Keratinocyte (primary cell): Measurements from ENCODE around the gene APMAP. TPM values are rescaled to one million over a fixed set of nuclear protein-coding genes. Genes with fewer than 3 reads are reported as not detected.

Experiments used
- DNase-seq: peaks from one replicate; pipeline ENCODE4 v3.0.0-alpha.2; 2011; ENCODE audit warnings: low read depth, missing footprints, low spot score
- FAIRE-seq: peaks from 2 replicates; lab custom pipeline; 2011; peaks lifted over from hg19 to GRCh38; lab: Jason Lieb, UNC
- H2AFZ ChIP-seq: 2 replicates; pipeline ENCODE4 v1.6.0; 2012; ENCODE audit warnings: low read length, control low read depth, inconsistent platforms; ENCODE audit not compliant: control insufficient read depth
- H3K27ac ChIP-seq: 2 replicates; pipeline ENCODE4 v1.5.1; 2011; ENCODE audit warnings: low read length; ENCODE audit not compliant: control insufficient read depth, insufficient read depth
- H3K27me3 ChIP-seq: 3 replicates; pipeline ENCODE4 v1.6.0; 2011; ENCODE audit warnings: low read length; ENCODE audit not compliant: control insufficient read depth, insufficient read depth; ENCODE audit errors: extremely low read depth
- H3K36me3 ChIP-seq, 2 experiments: 2 replicates in 1 of 2; 3 replicates in 1 of 2; pipeline ENCODE4 v1.5.1; 2011; ENCODE audit warnings: low read length in 2 of 2, mild to moderate bottlenecking in 1 of 2; ENCODE audit not compliant: control insufficient read depth in 2 of 2, insufficient read depth in 2 of 2; ENCODE audit errors: extremely low read depth in 1 of 2
- H3K4me1 ChIP-seq: 3 replicates; pipeline ENCODE4 v1.5.1; 2011; ENCODE audit warnings: low read length; ENCODE audit not compliant: control insufficient read depth, insufficient read depth; ENCODE audit errors: extremely low read depth
- H3K4me2 ChIP-seq: 3 replicates; pipeline ENCODE4 v1.6.0; 2011; ENCODE audit warnings: low read depth, low read length; ENCODE audit not compliant: control insufficient read depth, insufficient read depth; ENCODE audit errors: extremely low read depth
- H3K4me3 ChIP-seq, 3 experiments: fragments of 200-600 bp in 1 of 3; sonication (generic) in 1 of 3; 2 replicates in 2 of 3; 3 replicates in 1 of 3; pipeline ENCODE4 v1.5.1; 2011 to 2016; ENCODE audit warnings: low read length in 3 of 3, mild to moderate bottlenecking in 3 of 3, control low read depth in 2 of 3, inconsistent platforms in 1 of 3, low read depth in 1 of 3, mixed read lengths in 1 of 3, mixed run types in 1 of 3, moderate library complexity in 1 of 3; ENCODE audit not compliant: control insufficient read depth in 2 of 3, insufficient read depth in 2 of 3; ENCODE audit errors: extremely low read depth in 1 of 3
- H3K79me2 ChIP-seq: 2 replicates; pipeline ENCODE4 v1.6.0; 2012; ENCODE audit warnings: low read length; ENCODE audit not compliant: control insufficient read depth, insufficient read depth
- H3K9ac ChIP-seq: 3 replicates; pipeline ENCODE4 v1.6.0; 2011; ENCODE audit warnings: low read length; ENCODE audit not compliant: control insufficient read depth, insufficient read depth; ENCODE audit errors: extremely low read depth
- H3K9me1 ChIP-seq: 3 replicates; pipeline ENCODE4 v1.6.0; 2011; ENCODE audit warnings: low read length; ENCODE audit not compliant: control insufficient read depth, insufficient read depth; ENCODE audit errors: extremely low read depth
- H3K9me3 ChIP-seq: 2 replicates; pipeline ENCODE4 v1.5.1; 2012; ENCODE audit warnings: low read depth, low read length; ENCODE audit not compliant: control insufficient read depth
- H4K20me1 ChIP-seq: 3 replicates; pipeline ENCODE4 v1.6.0; 2011; ENCODE audit warnings: low read length; ENCODE audit not compliant: control insufficient read depth, insufficient read depth; ENCODE audit errors: extremely low read depth
- EZH2 ChIP-seq: IDR thresholded peaks from one replicate; pipeline ENCODE4 v1.6.1; 2012; ENCODE audit warnings: inconsistent platforms, mild to moderate bottlenecking, low read length, moderate library complexity
- dilution Hi-C: fragments of 300-500 bp; cut with MboI; formaldehyde crosslinking; loops from one replicate; pipeline ENCODE4 v1.7.0; 2020; ENCODE audit warnings: low sequenced_read_pairs; ENCODE audit not compliant: extremely low pct_ligation_motif_present
- polyA plus RNA-seq, 5 experiments: library from polyadenylated mRNA; depleted of rRNA in 3 of 5; stranded (reverse) in 3 of 5; stranded (forward) in 1 of 5; unstranded in 1 of 5; fragments of >200 nt; gene quantifications; 1 replicate in 1 of 5; 2 replicates in 3 of 5; 3 replicates in 1 of 5; pipeline versions ENCODE4 v1.2.1 to v1.2.3, GENCODE V29; 2011 to 2012; ENCODE audit warnings: missing spikeins in 2 of 5, low read depth in 1 of 5, low replicate concordance in 1 of 5
- TF ChIP-seq, protein P1 (sequence below), 3 experiments: IDR thresholded peaks in 1 of 3; conservative IDR thresholded peaks in 1 of 3; optimal IDR thresholded peaks in 1 of 3; 2 replicates in 2 of 3; 3 replicates in 1 of 3; pipeline versions ENCODE3 to v1.5.1; 2011; ENCODE audit warnings: low read length in 3 of 3, mild to moderate bottlenecking in 3 of 3, moderate library complexity in 2 of 3, control low read depth in 1 of 3, inconsistent platforms in 1 of 3; ENCODE audit not compliant: insufficient read depth in 2 of 3; ENCODE audit errors: extremely low read depth in 1 of 3

Gene APMAP
- polyA plus RNA-seq, 1 donor (not counting 4 experiments of a cell fraction or from before 2014, with no cell fraction given), result 48.9 TPM

DNA sequence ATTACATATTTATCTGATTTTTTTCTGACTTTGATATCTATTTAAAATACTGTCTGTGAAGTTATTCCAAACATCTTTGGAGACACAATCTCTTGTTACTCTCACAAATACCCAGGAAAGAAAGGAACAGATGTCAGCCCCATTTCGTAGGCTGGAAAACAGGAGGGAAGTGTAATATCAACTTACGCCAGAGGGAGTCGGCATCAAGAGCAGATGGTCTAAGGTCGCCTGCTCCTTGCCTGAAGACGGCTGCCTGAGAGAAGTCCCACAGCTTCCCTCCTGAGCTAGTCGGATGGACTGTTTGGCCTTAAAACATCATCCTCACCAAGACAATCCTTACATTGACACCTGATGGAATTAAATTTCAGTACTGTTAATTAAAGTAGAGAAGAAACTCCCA lies 30.0 kb downstream of the APMAP start:
- dilution Hi-C loops, result no loop called here
- no peaks in the 10 kb centered on the region for H3K9me1 ChIP-seq
- peaks cover 15 to 30% of the 10 kb centered on the region in 2 experiments for H3K36me3 ChIP-seq

DNA sequence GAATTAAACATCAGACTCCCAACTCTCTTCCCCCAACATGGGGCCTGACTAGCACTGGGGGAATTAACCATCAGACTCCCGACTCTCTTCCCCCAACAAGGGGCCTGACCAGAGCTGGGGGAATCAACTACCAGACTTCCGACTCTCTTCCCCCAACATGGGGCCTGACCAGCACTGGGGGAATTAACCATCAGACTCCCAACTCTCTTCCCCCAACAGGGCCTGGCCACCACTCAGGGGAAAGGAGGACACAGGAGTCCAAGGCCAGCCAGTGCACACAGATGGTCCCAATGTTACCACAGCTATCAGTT lies 30.4 kb downstream of the APMAP start:
- FAIRE-seq, result no peak
- peaks cover 11 to 30% of the 10 kb centered on the region in 2 experiments for H3K36me3 ChIP-seq
- no peak for TF ChIP-seq EZH2
- TF ChIP-seq, protein P1, sequence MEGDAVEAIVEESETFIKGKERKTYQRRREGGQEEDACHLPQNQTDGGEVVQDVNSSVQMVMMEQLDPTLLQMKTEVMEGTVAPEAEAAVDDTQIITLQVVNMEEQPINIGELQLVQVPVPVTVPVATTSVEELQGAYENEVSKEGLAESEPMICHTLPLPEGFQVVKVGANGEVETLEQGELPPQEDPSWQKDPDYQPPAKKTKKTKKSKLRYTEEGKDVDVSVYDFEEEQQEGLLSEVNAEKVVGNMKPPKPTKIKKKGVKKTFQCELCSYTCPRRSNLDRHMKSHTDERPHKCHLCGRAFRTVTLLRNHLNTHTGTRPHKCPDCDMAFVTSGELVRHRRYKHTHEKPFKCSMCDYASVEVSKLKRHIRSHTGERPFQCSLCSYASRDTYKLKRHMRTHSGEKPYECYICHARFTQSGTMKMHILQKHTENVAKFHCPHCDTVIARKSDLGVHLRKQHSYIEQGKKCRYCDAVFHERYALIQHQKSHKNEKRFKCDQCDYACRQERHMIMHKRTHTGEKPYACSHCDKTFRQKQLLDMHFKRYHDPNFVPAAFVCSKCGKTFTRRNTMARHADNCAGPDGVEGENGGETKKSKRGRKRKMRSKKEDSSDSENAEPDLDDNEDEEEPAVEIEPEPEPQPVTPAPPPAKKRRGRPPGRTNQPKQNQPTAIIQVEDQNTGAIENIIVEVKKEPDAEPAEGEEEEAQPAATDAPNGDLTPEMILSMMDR (optimal IDR thresholded peaks at IDR 0.05 in 1 of 3, IDR thresholded peaks at IDR 0.05 in 1 of 3, conservative IDR thresholded peaks at IDR 0.05 in 1 of 3; ENCODE audit: extremely low read depth in 1 of 3, insufficient read depth in 2 of 3, low read length in 3 of 3), result no peak

More for the DNA sequence above, 30.0 kb downstream of the APMAP start:
- no peak overlapping the region for H3K9ac ChIP-seq
- TF ChIP-seq, protein P1 (optimal IDR thresholded peaks at IDR 0.05 in 1 of 3, IDR thresholded peaks at IDR 0.05 in 1 of 3, conservative IDR thresholded peaks at IDR 0.05 in 1 of 3; ENCODE audit: extremely low read depth in 1 of 3, insufficient read depth in 2 of 3, low read length in 3 of 3), result no peak
- TF ChIP-seq EZH2, result no peak
- no peak overlapping the region for H3K27ac ChIP-seq
- H2AFZ ChIP-seq, result no peak overlapping the region
- no peak overlapping the region for H3K4me3 ChIP-seq
- DNase-seq, result no peak
- H3K4me2 ChIP-seq, result no peak overlapping the region
- no peaks in the 10 kb centered on the region for H3K79me2 ChIP-seq
- no peaks in the 10 kb centered on the region for H3K4me1 ChIP-seq
- H3K9me3 ChIP-seq, result no peaks in the 10 kb centered on the region
- H4K20me1 ChIP-seq, result no peaks in the 10 kb centered on the region
- FAIRE-seq, result no peak
- no peaks in the 10 kb centered on the region for H3K27me3 ChIP-seq

More for the DNA sequence above, 30.4 kb downstream of the APMAP start:
- H3K79me2 ChIP-seq, result no peaks in the 10 kb centered on the region
- no peak overlapping the region for H3K4me3 ChIP-seq
- no peaks in the 10 kb centered on the region for H3K9me1 ChIP-seq
- H4K20me1 ChIP-seq, result no peaks in the 10 kb centered on the region
- no peak for DNase-seq
- no peaks in the 10 kb centered on the region for H3K9me3 ChIP-seq
- H3K4me2 ChIP-seq, result no peak overlapping the region
- H3K4me1 ChIP-seq, result no peaks in the 10 kb centered on the region
- H3K27ac ChIP-seq, result no peak overlapping the region
- no peaks in the 10 kb centered on the region for H3K27me3 ChIP-seq
- no peak overlapping the region for H3K9ac ChIP-seq
- no peak overlapping the region for H2AFZ ChIP-seq
- dilution Hi-C loops, result no loop called here
